ENCODE measurements around the gene PGLYRP1.

The PGLYRP1 gene

DNA sequence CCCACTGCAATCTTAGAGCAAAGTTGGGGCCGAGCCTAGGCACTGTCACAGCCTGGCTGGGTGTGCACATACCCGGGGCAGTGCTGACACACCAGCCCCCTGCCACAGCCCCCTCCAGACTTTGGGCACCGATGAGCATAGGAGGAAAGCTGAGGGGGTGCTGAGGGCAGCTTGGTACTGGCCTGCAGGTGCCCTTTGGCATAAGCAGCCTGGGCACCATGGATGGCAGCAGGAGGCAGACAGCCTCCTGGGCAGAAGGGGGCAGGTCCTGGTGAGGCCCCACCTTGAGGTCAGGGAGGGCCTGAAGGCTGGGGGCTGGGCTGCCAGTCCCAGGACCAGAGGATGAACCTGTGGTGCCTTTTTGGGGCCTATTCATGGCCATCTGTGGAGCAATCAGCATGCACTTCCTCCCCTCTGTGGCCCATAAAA lies 9.8 kb upstream of the PGLYRP1 start:
- no peak for DNase-seq (ENCODE audit: low read depth)

DNA sequence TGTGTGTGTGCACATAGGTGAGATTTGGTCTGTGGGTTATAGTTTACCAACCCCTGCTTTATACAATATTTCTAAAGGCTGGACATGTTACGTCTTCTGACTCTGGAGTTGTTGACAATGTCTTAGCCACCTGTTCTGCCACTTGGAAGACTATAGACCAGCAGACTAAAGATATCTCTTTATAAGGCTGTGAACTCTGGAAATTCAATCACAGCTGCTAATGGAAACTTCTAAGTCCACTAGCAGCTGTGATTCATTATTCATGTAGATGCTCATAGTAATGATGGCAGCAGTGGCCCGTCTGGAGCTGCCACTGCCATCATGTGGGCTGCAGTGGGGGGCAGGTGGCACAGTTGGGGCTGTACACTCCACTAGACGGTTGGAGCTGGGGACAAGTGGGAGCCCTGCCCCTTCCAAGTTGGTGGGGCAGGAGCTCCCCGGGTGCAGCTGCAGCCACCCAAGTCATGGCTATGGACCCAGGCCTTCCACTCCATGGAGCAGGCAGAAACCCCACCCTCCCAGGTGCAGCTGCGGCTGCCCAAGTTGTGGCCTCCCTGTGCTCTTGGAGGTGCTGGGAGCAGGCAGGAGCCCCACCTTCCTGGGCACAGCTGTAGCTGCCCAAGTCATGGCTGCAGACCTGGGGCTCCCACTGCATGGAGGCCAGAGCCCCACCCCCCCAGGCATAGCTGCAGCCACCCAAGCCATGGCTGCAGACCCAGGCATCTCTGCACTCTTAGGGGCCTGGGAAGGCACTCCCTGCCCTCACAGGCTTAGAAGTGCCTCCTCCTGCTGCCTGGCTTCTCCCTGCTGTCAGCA lies 9.1 kb upstream of the PGLYRP1 start:
- DNase-seq (ENCODE audit: low read depth) = no peak

GRCh38 chr19:46030812-46031550 lies 8.1 kb upstream of the PGLYRP1 start:
- DNase-seq (ENCODE audit: low read depth) = no peak

GRCh38 chr19:46025835-46026234 lies 3.0 kb upstream of the PGLYRP1 start:
- no peak for DNase-seq (ENCODE audit: low read depth)

DNA sequence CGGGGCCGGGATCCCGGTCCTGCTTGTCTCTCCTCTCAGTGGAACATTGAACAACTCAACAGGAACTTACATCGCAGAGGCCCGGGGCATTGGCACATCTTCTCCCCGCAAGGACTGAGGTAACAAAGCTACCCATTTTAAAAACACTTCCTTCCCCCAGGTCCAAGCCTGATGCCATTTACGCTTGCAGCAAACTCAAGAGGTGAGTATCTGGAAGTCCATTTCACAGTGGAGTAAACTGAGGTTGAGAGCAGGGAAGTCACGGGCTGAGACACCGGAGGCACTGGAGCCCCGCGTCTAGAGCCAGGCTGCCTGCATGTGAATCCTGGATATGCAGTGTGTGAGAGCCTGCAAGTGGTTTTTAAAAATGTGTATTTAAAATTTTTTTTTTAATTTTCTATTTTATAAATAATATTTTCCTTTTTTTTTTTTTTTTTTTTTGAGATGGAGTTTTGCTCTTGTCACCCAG lies 492 bp upstream of the PGLYRP1 start:
- no peak for DNase-seq (ENCODE audit: low read depth)

DNA sequence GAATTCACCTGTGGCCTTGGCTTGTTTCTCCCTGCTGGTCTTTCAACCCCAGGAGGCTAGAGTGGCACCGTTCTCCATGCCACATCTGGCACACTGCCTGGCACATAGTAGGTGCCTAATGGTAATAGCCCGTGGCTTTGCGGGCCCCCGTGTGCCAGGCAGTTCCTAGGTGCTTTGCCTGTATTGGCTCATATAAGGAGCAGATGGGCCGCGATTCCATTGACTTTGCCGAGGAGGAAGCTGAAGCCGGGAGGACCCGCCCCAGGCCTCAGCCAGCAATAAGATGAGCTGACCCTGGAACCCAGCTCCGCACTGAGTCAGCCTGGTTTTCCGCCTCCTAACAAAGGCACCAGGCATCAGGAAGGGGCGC lies 807 bp downstream of the PGLYRP1 start:
- DNase-seq (ENCODE audit: low read depth) = no peak

DNA sequence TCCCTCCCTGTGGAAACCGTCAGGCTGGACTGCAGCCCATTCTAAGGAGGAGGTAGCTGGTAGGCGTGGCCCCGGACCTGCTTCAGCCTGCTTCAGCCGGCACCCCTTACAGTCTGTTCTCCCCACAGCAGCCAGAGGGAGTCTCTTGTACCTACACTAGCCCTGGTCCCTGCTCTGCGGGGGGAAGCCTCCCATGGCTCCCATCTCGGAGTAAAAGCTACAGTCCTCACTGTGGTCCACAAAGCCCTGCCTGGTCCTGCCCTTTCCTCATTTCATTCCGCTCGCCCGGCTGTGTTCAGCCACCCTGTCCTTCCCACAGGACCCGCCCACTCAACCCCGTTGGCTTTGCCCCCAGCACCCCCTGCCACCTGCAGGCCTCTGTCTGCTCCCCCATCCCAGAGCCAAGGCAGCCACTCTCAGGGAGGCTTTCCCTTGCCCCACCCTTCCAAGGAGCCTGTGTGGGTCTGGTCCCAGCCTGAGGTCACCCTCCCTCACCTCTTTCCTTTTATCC lies 1.3 kb downstream of the PGLYRP1 start:
- DNase-seq (ENCODE audit: low read depth) = no peak

- DNase-seq (ENCODE audit: low read depth) = no peak
Observed at GRCh38 chr19:46020819-46021125, 2.1 kb downstream of the PGLYRP1 start.

- no peak for DNase-seq (ENCODE audit: low read depth)
Observed at GRCh38 chr19:46019270-46019669, 3.6 kb downstream of the PGLYRP1 start.

DNA sequence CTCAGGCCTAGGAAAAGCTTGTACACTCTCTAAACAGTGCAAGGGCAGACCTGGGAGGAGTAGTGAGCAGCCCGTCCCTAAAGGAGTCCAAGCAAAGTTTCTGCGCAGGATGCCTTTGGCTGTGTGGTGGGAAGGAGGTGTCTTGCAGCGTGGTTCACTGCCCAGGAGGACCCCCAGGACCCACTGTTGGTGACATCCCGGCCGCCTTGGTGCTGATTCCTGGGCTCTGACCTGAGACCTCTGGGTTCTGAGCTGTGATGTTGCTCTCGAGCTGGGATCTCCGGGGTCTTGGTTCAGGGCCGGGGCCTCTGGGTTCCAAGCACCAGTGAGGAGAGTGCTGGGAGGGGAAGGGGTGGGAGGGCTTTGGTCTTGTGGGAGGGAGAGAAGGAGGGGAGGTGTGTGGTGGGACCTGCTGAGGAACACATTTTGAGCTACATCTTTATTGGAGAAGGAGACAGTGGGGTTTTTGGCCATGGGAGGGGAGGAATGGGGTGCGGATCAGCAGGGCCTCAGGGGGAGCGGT lies 4.1 kb downstream of the PGLYRP1 start:
- DNase-seq (ENCODE audit: low read depth) = no peak

DNA sequence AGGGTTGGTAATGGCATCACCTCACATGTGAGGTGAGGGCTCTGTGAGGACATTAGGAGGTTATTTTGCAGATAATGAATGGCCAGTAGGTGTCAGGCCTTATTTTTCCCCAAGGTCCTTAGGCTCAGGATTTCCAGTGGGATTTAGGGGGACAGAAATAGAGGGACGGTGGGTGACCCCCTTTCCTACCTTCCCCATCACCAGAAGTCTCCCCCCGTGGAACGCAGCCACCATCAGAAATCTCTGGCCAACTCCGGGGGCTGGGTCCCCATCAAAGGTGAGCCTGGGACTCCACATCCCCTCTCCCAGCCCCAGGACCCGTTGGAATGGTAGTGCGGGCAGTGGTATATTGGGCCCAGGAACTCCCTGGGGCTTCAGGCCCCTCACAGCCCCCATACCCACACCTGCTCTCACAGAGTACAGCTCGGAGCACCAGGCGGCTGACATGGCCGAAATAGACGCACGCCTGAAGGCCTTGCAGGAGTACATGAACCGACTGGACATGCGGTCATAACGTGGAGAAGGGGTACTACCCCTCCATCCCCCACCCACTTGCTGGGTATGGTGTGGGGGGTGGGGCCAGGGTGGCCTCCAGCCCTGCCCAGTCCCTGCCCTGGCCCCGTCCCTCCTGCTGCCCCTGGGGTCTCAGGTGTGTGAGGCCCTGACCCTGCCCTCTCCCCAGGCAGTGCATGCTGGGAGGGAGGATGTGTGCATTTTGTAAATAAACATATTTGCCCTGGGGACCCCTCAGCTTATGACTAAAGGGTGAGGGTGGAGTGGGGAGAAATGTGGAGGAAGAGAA lies 4.8 kb downstream of the PGLYRP1 start:
- no peak for DNase-seq (ENCODE audit: low read depth)

GRCh38 chr19:46017095-46017429 lies 5.8 kb downstream of the PGLYRP1 start:
- no peak for DNase-seq (ENCODE audit: low read depth)

DNA sequence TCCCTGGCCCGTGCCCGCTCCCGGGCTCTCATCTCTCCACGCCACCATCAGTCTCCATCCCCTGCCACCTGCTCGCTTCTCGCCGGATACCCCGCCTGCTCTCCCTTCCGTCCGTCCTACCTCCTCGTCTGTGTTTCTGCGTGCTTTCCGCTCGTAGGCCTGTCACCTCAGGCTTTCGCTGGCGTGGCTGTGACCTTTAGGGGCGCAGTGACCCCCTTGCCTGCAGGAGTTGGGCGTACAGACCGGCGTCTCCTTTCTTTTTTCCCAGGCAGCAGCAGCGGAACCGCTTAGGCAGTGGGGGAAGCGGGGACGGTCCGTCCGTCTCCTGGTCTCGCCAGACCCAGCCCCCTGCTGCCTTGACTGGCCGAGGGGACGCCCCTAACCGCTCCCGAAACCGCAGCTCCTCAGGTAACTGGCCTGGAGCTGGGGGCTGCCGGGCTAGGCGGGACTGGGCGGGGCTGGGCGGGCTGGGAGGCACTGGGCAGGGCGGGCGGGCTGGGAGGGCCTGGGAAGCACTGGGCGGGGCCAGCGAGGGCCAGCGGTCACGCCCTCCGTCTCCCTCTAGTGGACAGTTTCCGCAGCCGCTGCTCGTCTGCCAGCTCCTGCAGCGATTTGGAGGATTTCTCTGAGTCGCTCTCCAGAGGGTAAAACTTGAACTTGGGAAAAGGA lies 6.3 kb downstream of the PGLYRP1 start:
- DNase-seq (ENCODE audit: low read depth) = peak; percentile 50

GRCh38 chr19:46015687-46016425 lies 7.0 kb downstream of the PGLYRP1 start:
- DNase-seq (ENCODE audit: low read depth) = no peak

DNA sequence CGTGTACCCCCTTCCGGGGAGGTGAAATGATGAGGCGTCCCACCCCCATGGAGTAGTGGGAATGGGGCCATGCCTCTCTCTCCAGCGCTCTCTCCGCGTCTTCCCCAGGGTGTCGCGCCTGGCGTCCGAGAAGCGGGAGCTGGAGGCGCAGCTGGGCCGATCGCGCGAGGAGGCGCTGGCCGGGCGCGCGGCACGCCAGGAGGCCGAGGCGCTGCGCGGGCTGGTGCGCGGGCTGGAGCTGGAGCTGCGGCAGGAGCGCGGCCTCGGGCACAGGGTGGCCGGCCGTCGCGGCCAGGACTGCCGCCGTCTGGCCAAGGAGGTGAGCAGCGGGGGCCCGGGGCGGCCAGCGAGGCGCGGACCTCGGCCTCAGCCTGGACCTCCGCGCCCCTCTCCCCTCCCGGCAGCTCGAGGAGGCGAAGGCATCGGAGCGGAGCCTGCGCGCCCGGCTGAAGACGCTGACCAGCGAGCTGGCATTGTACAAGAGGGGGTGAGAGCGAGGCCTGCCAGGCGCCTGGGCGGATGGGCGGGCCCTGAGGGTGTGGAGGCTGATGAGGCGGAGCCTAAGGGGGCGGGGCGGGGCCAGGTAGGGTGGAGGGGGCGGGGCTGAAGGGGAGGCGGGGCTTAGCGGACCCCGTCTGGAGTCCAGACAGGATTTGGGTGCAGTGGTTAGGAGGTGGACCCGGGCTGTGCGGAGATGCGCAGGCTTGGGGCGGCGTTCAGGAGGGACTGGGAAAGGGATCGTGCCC lies 7.7 kb downstream of the PGLYRP1 start:
- peak; percentile 45 for DNase-seq (ENCODE audit: low read depth)

DNA sequence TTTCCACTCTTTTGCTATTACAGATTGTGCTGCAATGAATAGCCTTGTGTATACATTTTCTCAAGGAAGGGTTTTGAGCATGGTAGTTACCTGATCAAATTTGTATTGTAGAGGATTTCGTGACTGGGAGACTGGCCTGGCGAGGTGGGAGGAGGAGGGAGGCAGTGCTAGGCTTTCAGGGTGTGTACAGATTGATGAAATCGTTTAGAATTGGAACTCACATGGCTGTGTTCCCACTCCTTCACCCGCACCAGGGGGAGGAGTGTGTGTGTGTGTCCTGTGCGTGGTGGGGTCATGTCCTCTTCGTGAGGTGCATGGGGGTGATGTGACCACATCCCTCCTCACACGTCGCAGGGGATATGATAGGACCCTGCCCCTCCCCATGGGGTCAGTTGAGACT lies 8.3 kb downstream of the PGLYRP1 start:
- DNase-seq (ENCODE audit: low read depth) = no peak

- peak; percentile 44 for DNase-seq (ENCODE audit: low read depth)
Observed at GRCh38 chr19:46009530-46010510, 13.0 kb downstream of the PGLYRP1 start.

- no peak for DNase-seq (ENCODE audit: low read depth)
Observed at GRCh38 chr19:46006411-46006810, 16.4 kb downstream of the PGLYRP1 start.

- DNase-seq (ENCODE audit: low read depth) = no peak
Observed at GRCh38 chr19:46002678-46003275, 20.1 kb downstream of the PGLYRP1 start.
